ENCODE results near the gene SYT15B.
"Not testable (repeated sequence)": the region's sequence is repeated elsewhere in the genome, so short reads cannot be mapped to it uniquely, and the experiment has no call there.

Gene SYT15B

GRCh38 chr10:47746780-47747376 lies 16.5 kb downstream of the SYT15B start:
- in situ Hi-C loops (cut with HindIII; ENCODE audit: low sequenced_read_pairs); H3K4me3 ChIP-seq (ENCODE audit: low read depth, low read length): not testable (repeated sequence)
- DNase-seq (ENCODE audit: low read depth): peak; percentile 0

GRCh38 chr10:47744881-47745280 lies 18.5 kb downstream of the SYT15B start:
- H3K4me3 ChIP-seq (ENCODE audit: low read depth, low read length); in situ Hi-C loops (cut with HindIII; ENCODE audit: low sequenced_read_pairs); DNase-seq (ENCODE audit: low read depth): not testable (repeated sequence)

GRCh38 chr10:47743611-47744550 lies 19.5 kb downstream of the SYT15B start:
- peak; percentile 0 for DNase-seq (ENCODE audit: low read depth)
- in situ Hi-C loops (cut with HindIII; ENCODE audit: low sequenced_read_pairs): not testable (repeated sequence)
- peak overlapping the region; percentile 39 for H3K4me3 ChIP-seq (ENCODE audit: low read depth, low read length)

- H3K4me3 ChIP-seq (ENCODE audit: low read depth, low read length); in situ Hi-C loops (cut with HindIII; ENCODE audit: low sequenced_read_pairs); DNase-seq (ENCODE audit: low read depth): not testable (repeated sequence)
Observed at GRCh38 chr10:47740868-47741267, 22.5 kb downstream of the SYT15B start.

- DNase-seq (ENCODE audit: low read depth); in situ Hi-C loops (cut with HindIII; ENCODE audit: low sequenced_read_pairs); H3K4me3 ChIP-seq (ENCODE audit: low read depth, low read length): not testable (repeated sequence)
Observed at GRCh38 chr10:47730911-47731310, 32.5 kb downstream of the SYT15B start.

- in situ Hi-C loops (cut with HindIII; ENCODE audit: low sequenced_read_pairs); DNase-seq (ENCODE audit: low read depth); H3K4me3 ChIP-seq (ENCODE audit: low read depth, low read length): not testable (repeated sequence)
Observed at GRCh38 chr10:47725740-47726139, 37.7 kb downstream of the SYT15B start.

- in situ Hi-C loops (cut with HindIII; ENCODE audit: low sequenced_read_pairs); H3K4me3 ChIP-seq (ENCODE audit: low read depth, low read length); DNase-seq (ENCODE audit: low read depth): not testable (repeated sequence)
Observed at GRCh38 chr10:47725047-47725446, 38.3 kb downstream of the SYT15B start.

GRCh38 chr10:47724119-47724518 lies 39.3 kb downstream of the SYT15B start:
- H3K4me3 ChIP-seq (ENCODE audit: low read depth, low read length); in situ Hi-C loops (cut with HindIII; ENCODE audit: low sequenced_read_pairs); DNase-seq (ENCODE audit: low read depth): not testable (repeated sequence)

- DNase-seq (ENCODE audit: low read depth); H3K4me3 ChIP-seq (ENCODE audit: low read depth, low read length); in situ Hi-C loops (cut with HindIII; ENCODE audit: low sequenced_read_pairs): not testable (repeated sequence)
Observed at GRCh38 chr10:47723362-47723761, 40.0 kb downstream of the SYT15B start.

GRCh38 chr10:47717011-47717769 lies 46.2 kb downstream of the SYT15B start:
- DNase-seq (ENCODE audit: low read depth); H3K4me3 ChIP-seq (ENCODE audit: low read depth, low read length); in situ Hi-C loops (cut with HindIII; ENCODE audit: low sequenced_read_pairs): not testable (repeated sequence)
